HepG2 (cell line): ENCODE results near the gene ITGAE. TPM values are rescaled to one million over a fixed set of nuclear protein-coding genes. Genes with fewer than 3 reads are reported as not detected.

Experiments
- CCAR2 ChIP-seq: fragments of 200-400 bp; formaldehyde crosslinking; optimal IDR thresholded peaks from 2 replicates; pipeline ENCODE3; 2018; ENCODE audit warnings: low read depth, mild to moderate bottlenecking, low read length, moderate library complexity
- HMGA1 ChIP-seq: sonication (generic); formaldehyde crosslinking; conservative IDR thresholded peaks from 2 replicates; pipeline ENCODE4 v1.4.0; 2020; ENCODE audit warnings: missing genetic modification reagents
- HOXA3 ChIP-seq: sonication (generic); formaldehyde crosslinking; IDR thresholded peaks from 2 replicates; pipeline ENCODE4 v1.5.0; 2020; ENCODE audit warnings: missing genetic modification reagents
- MEIS1 ChIP-seq: sonication (generic); formaldehyde crosslinking; IDR thresholded peaks from 2 replicates; pipeline ENCODE4 v1.9.0; 2021; ENCODE audit warnings: mild to moderate bottlenecking, missing genetic modification reagents, moderate library complexity, borderline replicate concordance
- NRL ChIP-seq: sonication (generic); formaldehyde crosslinking; IDR thresholded peaks from 2 replicates; pipeline ENCODE4 v1.5.0; 2020; ENCODE audit warnings: missing genetic modification reagents, mild to moderate bottlenecking, moderate library complexity, borderline replicate concordance
- RBM22 ChIP-seq: fragments of 200-400 bp; formaldehyde crosslinking; optimal IDR thresholded peaks from 2 replicates; pipeline ENCODE3; 2017; ENCODE audit warnings: mild to moderate bottlenecking, low read length, moderate library complexity
- ZNF10 ChIP-seq: sonication (generic); formaldehyde crosslinking; IDR thresholded peaks from 2 replicates; pipeline ENCODE4 v1.4.0; 2020; ENCODE audit warnings: mild to moderate bottlenecking, low read depth, missing genetic modification reagents, borderline replicate concordance
- ZNF331 ChIP-seq: sonication (generic); formaldehyde crosslinking; IDR thresholded peaks from 2 replicates; pipeline ENCODE4 v1.4.0; 2020; ENCODE audit warnings: missing genetic modification reagents
- ZNF674 ChIP-seq: sonication (generic); formaldehyde crosslinking; IDR thresholded peaks from 2 replicates; pipeline ENCODE4 v1.5.0; 2020; ENCODE audit warnings: low read depth, mild to moderate bottlenecking, missing genetic modification reagents
- ZNF703 ChIP-seq: sonication (generic); formaldehyde crosslinking; IDR thresholded peaks from 2 replicates; pipeline ENCODE4 v1.5.1; 2020; ENCODE audit warnings: missing genetic modification reagents, mild to moderate bottlenecking, moderate library complexity, borderline replicate concordance
- ZNF792 ChIP-seq: IDR thresholded peaks from 2 replicates; pipeline ENCODE4 v1.6.1; 2016
- polyA plus RNA-seq, 8 experiments: library from polyadenylated mRNA; depleted of rRNA in 3 of 8; stranded (reverse) in 7 of 8; unstranded in 1 of 8; fragments of >200 nt; fragmentation: Illumina TruSeq in 4 of 8; extraction: Trizol in 4 of 8; gene quantifications; 2 replicates each; pipeline versions ENCODE4 v1.2.1 to v1.2.3, GENCODE V29; 2011 to 2016; ENCODE audit warnings: low read depth in 4 of 8, missing spikeins in 1 of 8, mixed read lengths in 1 of 8; ENCODE audit not compliant: insufficient read depth in 1 of 8
- total RNA-seq, 5 experiments: library from RNA; depleted of rRNA; stranded (reverse); fragments of >200 nt; fragmentation: Illumina TruSeq; extraction: Trizol; gene quantifications; 2 replicates each; pipeline ENCODE4 v1.2.3, GENCODE V29; 2016; ENCODE audit warnings: low read depth in 1 of 5
- TF ChIP-seq, protein P1 (sequence below): IDR thresholded peaks from 2 replicates; pipeline ENCODE4 v1.6.1; 2018; ENCODE audit warnings: missing genetic modification reagents, mild to moderate bottlenecking, missing compliant biosample characterization
- TF ChIP-seq, protein P2 (sequence below): sonication (generic); formaldehyde crosslinking; IDR thresholded peaks from 2 replicates; pipeline ENCODE4 v1.4.0; 2020; ENCODE audit warnings: missing genetic modification reagents
- TF ChIP-seq, protein P3 (sequence below): sonication (generic); formaldehyde crosslinking; conservative IDR thresholded peaks from 2 replicates; pipeline ENCODE4 v1.4.0; 2020; ENCODE audit warnings: missing genetic modification reagents
- TF ChIP-seq, protein P4 (sequence below): sonication (generic); formaldehyde crosslinking; IDR thresholded peaks from 2 replicates; pipeline ENCODE4 v1.9.0; 2022; ENCODE audit warnings: low read depth, missing genetic modification reagents
- TF ChIP-seq, protein P5 (sequence below): sonication (generic); formaldehyde crosslinking; IDR thresholded peaks from 2 replicates; pipeline ENCODE4 v1.5.1; 2020; ENCODE audit warnings: missing genetic modification reagents, mild to moderate bottlenecking, borderline replicate concordance
- TF ChIP-seq, protein P6 (sequence below): IDR thresholded peaks from 2 replicates; pipeline ENCODE4 v1.6.1; 2016; ENCODE audit warnings: low read depth, control low read depth

The ITGAE gene
- total and polyA plus RNA-seq, 2 of the 13 experiments (the other 11 are each of a cell fraction or from before 2014, with no cell fraction given) = 42.3 to 49.0 TPM

DNA sequence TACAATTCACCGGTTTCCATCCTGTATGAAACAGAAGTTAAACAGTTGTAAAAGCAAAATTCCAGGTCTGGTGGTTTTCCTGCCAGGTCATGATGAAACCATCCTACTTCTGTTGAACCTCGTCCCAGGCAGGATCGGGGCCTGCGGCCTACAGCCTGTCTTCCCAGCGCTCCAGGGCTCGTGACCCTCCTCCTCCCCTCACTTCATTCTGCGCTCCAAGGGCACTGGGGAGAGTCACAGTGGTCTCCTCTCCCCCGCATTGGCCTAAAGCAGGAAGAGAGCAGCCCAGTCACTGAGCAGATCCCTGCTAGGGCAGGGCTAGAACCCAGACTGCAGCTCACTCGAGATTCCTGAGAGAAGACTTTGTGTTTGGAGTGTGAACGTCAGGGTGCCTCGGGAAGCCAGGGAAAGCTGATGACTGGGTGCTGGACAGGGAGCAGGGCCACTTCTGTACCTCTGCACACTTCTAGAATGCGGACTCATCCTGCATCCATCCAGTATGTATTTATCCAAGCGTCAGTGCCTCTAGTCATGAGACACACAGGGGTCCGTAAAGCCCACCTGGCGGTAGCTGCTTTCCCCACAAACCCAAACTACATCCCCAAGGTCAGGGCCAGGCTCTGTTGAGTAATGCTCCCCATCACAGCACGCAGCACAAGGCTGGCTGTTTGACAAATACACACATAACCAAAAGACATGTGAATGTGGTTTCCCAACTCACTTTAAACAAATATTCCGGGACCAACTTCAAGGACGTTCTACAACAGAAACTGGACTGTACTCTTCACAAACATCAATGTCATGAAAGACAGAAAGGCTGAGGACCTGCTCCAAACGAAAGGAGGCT is 1.7 kb upstream of the ITGAE start (continued):
- TF ChIP-seq, protein P1, sequence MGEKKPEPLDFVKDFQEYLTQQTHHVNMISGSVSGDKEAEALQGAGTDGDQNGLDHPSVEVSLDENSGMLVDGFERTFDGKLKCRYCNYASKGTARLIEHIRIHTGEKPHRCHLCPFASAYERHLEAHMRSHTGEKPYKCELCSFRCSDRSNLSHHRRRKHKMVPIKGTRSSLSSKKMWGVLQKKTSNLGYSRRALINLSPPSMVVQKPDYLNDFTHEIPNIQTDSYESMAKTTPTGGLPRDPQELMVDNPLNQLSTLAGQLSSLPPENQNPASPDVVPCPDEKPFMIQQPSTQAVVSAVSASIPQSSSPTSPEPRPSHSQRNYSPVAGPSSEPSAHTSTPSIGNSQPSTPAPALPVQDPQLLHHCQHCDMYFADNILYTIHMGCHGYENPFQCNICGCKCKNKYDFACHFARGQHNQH = peak; percentile 98
- TF ChIP-seq, protein P2, sequence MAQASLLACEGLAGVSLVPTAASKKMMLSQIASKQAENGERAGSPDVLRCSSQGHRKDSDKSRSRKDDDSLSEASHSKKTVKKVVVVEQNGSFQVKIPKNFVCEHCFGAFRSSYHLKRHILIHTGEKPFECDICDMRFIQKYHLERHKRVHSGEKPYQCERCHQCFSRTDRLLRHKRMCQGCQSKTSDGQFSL (CRISPR knock-in tag) = no peak
- TF ChIP-seq, protein P3, sequence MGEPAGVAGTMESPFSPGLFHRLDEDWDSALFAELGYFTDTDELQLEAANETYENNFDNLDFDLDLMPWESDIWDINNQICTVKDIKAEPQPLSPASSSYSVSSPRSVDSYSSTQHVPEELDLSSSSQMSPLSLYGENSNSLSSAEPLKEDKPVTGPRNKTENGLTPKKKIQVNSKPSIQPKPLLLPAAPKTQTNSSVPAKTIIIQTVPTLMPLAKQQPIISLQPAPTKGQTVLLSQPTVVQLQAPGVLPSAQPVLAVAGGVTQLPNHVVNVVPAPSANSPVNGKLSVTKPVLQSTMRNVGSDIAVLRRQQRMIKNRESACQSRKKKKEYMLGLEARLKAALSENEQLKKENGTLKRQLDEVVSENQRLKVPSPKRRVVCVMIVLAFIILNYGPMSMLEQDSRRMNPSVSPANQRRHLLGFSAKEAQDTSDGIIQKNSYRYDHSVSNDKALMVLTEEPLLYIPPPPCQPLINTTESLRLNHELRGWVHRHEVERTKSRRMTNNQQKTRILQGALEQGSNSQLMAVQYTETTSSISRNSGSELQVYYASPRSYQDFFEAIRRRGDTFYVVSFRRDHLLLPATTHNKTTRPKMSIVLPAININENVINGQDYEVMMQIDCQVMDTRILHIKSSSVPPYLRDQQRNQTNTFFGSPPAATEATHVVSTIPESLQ (CRISPR knock-in tag) = 0 out of 2 replicates have a peak, but pooled peaks have one; percentile 65
- TF ChIP-seq CCAR2 (peak; percentile 25), ZNF331 (CRISPR knock-in tag) (peak; percentile 97), ZNF674 (CRISPR knock-in tag) (no peak), HMGA1 (no peak), ZNF703 (CRISPR knock-in tag) (no peak), MEIS1 (CRISPR knock-in tag) (peak; percentile 88), ZNF792 (CRISPR knock-in tag) (peak; percentile 87), ZNF10 (no peak), RBM22 (peak; percentile 38), NRL (CRISPR knock-in tag) (0 out of 2 replicates have a peak, but pooled peaks have one; percentile 84), HOXA3 (CRISPR knock-in tag) (peak; percentile 88; the same call in 1 of the 2 replicates)
- TF ChIP-seq, protein P4, sequence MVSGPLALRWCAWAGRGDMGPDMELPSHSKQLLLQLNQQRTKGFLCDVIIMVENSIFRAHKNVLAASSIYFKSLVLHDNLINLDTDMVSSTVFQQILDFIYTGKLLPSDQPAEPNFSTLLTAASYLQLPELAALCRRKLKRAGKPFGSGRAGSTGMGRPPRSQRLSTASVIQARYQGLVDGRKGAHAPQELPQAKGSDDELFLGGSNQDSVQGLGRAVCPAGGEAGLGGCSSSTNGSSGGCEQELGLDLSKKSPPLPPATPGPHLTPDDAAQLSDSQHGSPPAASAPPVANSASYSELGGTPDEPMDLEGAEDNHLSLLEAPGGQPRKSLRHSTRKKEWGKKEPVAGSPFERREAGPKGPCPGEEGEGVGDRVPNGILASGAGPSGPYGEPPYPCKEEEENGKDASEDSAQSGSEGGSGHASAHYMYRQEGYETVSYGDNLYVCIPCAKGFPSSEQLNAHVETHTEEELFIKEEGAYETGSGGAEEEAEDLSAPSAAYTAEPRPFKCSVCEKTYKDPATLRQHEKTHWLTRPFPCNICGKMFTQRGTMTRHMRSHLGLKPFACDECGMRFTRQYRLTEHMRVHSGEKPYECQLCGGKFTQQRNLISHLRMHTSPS (CRISPR knock-in tag) = peak; percentile 31; the same call in 1 of the 2 replicates
- TF ChIP-seq, protein P5, sequence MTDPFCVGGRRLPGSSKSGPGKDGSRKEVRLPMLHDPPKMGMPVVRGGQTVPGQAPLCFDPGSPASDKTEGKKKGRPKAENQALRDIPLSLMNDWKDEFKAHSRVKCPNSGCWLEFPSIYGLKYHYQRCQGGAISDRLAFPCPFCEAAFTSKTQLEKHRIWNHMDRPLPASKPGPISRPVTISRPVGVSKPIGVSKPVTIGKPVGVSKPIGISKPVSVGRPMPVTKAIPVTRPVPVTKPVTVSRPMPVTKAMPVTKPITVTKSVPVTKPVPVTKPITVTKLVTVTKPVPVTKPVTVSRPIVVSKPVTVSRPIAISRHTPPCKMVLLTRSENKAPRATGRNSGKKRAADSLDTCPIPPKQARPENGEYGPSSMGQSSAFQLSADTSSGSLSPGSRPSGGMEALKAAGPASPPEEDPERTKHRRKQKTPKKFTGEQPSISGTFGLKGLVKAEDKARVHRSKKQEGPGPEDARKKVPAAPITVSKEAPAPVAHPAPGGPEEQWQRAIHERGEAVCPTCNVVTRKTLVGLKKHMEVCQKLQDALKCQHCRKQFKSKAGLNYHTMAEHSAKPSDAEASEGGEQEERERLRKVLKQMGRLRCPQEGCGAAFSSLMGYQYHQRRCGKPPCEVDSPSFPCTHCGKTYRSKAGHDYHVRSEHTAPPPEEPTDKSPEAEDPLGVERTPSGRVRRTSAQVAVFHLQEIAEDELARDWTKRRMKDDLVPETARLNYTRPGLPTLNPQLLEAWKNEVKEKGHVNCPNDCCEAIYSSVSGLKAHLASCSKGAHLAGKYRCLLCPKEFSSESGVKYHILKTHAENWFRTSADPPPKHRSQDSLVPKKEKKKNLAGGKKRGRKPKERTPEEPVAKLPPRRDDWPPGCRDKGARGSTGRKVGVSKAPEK (CRISPR knock-in tag) = no peak; the same call in 1 of the 2 replicates
- TF ChIP-seq, protein P6, sequence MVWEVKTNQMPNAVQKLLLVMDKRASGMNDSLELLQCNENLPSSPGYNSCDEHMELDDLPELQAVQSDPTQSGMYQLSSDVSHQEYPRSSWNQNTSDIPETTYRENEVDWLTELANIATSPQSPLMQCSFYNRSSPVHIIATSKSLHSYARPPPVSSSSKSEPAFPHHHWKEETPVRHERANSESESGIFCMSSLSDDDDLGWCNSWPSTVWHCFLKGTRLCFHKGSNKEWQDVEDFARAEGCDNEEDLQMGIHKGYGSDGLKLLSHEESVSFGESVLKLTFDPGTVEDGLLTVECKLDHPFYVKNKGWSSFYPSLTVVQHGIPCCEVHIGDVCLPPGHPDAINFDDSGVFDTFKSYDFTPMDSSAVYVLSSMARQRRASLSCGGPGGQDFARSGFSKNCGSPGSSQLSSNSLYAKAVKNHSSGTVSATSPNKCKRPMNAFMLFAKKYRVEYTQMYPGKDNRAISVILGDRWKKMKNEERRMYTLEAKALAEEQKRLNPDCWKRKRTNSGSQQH (CRISPR knock-in tag) = no peak; the same call in 1 of the 2 replicates
